ENCODE results near the gene PPIL1. TPM values are rescaled to one million over a fixed set of nuclear protein-coding genes. Genes with fewer than 3 reads are reported as not detected.

Gene PPIL1
- total and polyA plus RNA-seq, 2 donors (not counting 1 experiment from before 2014, with no cell fraction given) = 17.5 to 30.6 TPM

- Histone ChIP-seq H2AFZ (ENCODE audit: low read length) (no peak overlapping the region), H3K36me3 (ENCODE audit: control insufficient read depth, insufficient read depth, low read length) (peaks cover 2% of the 10 kb centered on the region), H3K4me3 (replicated peaks in 1 of 4; ENCODE audit: control extremely low read depth in 1 of 4, insufficient read depth in 1 of 4, low read depth in 3 of 4, low read length in 4 of 4) (no peak overlapping the region), H3K27ac (ENCODE audit: insufficient read depth, low read length) (no peak overlapping the region), H3K27me3 (ENCODE audit: control insufficient read depth, insufficient read depth, low read length) (no peaks in the 10 kb centered on the region), H3K79me2 (ENCODE audit: control insufficient read depth, insufficient read depth, low read length) (peaks cover 4% of the 10 kb centered on the region), H3K9me3 (ENCODE audit: control insufficient read depth, insufficient read depth, low read depth, low read length) (no peaks in the 10 kb centered on the region), H3K4me2 (ENCODE audit: extremely low read depth, insufficient read depth, low read length) (no peak overlapping the region), H3K4me1 (ENCODE audit: control insufficient read depth, extremely low read depth, insufficient read depth, low read length) (peaks cover 2% of the 10 kb centered on the region), H3K9ac (ENCODE audit: insufficient read depth, low read length) (no peak overlapping the region), H4K20me1 (ENCODE audit: control insufficient read depth, extremely low read depth, insufficient read depth, low read length) (no peaks in the 10 kb centered on the region)
- TF ChIP-seq, protein P1, sequence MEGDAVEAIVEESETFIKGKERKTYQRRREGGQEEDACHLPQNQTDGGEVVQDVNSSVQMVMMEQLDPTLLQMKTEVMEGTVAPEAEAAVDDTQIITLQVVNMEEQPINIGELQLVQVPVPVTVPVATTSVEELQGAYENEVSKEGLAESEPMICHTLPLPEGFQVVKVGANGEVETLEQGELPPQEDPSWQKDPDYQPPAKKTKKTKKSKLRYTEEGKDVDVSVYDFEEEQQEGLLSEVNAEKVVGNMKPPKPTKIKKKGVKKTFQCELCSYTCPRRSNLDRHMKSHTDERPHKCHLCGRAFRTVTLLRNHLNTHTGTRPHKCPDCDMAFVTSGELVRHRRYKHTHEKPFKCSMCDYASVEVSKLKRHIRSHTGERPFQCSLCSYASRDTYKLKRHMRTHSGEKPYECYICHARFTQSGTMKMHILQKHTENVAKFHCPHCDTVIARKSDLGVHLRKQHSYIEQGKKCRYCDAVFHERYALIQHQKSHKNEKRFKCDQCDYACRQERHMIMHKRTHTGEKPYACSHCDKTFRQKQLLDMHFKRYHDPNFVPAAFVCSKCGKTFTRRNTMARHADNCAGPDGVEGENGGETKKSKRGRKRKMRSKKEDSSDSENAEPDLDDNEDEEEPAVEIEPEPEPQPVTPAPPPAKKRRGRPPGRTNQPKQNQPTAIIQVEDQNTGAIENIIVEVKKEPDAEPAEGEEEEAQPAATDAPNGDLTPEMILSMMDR (conservative IDR thresholded peaks at IDR 0.05 in 1 of 2, IDR thresholded peaks at IDR 0.05 in 1 of 2; ENCODE audit: low read depth in 1 of 2, low read length in 2 of 2) = no peak
- TF ChIP-seq EZH2 (IDR thresholded peaks at IDR 0.05; ENCODE audit: low read length, missing control alignments) = no peak
- DNase-seq (ENCODE audit: low read depth in 2 of 2) = no peak
Measured at GRCh38 chr6:36860126-36860525, 14.5 kb downstream of the PPIL1 start.

DNA sequence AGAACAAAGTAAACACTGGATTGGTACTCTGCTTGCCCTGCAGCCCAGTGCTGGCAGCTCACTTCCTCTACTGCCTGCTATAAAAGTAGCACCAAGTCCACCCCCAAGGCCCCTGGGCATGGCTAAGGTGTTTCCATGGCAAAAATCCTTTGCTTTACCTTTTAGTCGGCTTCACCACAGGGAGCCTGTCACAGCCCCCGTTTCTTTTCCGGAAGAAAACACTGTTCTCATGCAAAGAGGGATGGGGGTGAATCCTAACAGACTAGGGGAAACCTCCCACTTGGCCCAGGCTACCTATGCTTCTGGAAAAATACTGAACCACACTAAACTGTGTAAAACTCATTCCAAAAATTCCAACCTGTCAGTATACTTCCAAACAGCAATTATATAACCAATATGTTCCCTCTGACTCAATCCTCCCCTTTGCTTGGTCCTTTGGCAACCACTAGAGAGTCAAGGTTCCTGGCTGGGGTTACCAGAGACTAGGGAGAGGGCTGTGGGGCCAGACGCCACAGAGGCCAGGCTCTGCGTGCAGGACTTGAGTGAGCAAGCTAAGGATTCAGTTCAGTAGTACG is 16.1 kb downstream of the PPIL1 start:
- Histone ChIP-seq H3K4me2 (ENCODE audit: extremely low read depth, insufficient read depth, low read length) (peak overlapping the region; percentile 25), H3K4me3 (replicated peaks in 1 of 4; ENCODE audit: control extremely low read depth in 1 of 4, insufficient read depth in 1 of 4, low read depth in 3 of 4, low read length in 4 of 4) (no peak overlapping the region), H3K27me3 (ENCODE audit: control insufficient read depth, insufficient read depth, low read length) (no peaks in the 10 kb centered on the region), H3K9ac (ENCODE audit: insufficient read depth, low read length) (no peak overlapping the region), H2AFZ (ENCODE audit: low read length) (no peak overlapping the region), H4K20me1 (ENCODE audit: control insufficient read depth, extremely low read depth, insufficient read depth, low read length) (no peaks in the 10 kb centered on the region), H3K36me3 (ENCODE audit: control insufficient read depth, insufficient read depth, low read length) (peaks cover 4% of the 10 kb centered on the region), H3K9me3 (ENCODE audit: control insufficient read depth, insufficient read depth, low read depth, low read length) (no peaks in the 10 kb centered on the region), H3K27ac (ENCODE audit: insufficient read depth, low read length) (no peak overlapping the region), H3K79me2 (ENCODE audit: control insufficient read depth, insufficient read depth, low read length) (peaks cover 3% of the 10 kb centered on the region), H3K4me1 (ENCODE audit: control insufficient read depth, extremely low read depth, insufficient read depth, low read length) (peaks cover 4% of the 10 kb centered on the region)
- DNase-seq (ENCODE audit: low read depth in 2 of 2) = peak; percentile 38 to 79
- TF ChIP-seq, protein P1 (conservative IDR thresholded peaks at IDR 0.05 in 1 of 2, IDR thresholded peaks at IDR 0.05 in 1 of 2; ENCODE audit: low read depth in 1 of 2, low read length in 2 of 2) = no peak
- TF ChIP-seq EZH2 (IDR thresholded peaks at IDR 0.05; ENCODE audit: low read length, missing control alignments) = no peak

- no peak for TF ChIP-seq EZH2 (IDR thresholded peaks at IDR 0.05; ENCODE audit: low read length, missing control alignments)
- TF ChIP-seq, protein P1 (conservative IDR thresholded peaks at IDR 0.05 in 1 of 2, IDR thresholded peaks at IDR 0.05 in 1 of 2; ENCODE audit: low read depth in 1 of 2, low read length in 2 of 2) = no peak
- no peak for DNase-seq (ENCODE audit: low read depth in 2 of 2)
- no peaks in the 10 kb centered on the region for H4K20me1 ChIP-seq (ENCODE audit: control insufficient read depth, extremely low read depth, insufficient read depth, low read length)
Measured at GRCh38 chr6:36857325-36857724, 17.3 kb downstream of the PPIL1 start.

More at GRCh38 chr6:36857325-36857724, 17.3 kb downstream of the PPIL1 start:
- Histone ChIP-seq H3K27me3 (ENCODE audit: control insufficient read depth, insufficient read depth, low read length) (no peaks in the 10 kb centered on the region), H2AFZ (ENCODE audit: low read length) (no peak overlapping the region), H3K36me3 (ENCODE audit: control insufficient read depth, insufficient read depth, low read length) (peaks cover 2% of the 10 kb centered on the region), H3K4me1 (ENCODE audit: control insufficient read depth, extremely low read depth, insufficient read depth, low read length) (peaks cover 13% of the 10 kb centered on the region), H3K79me2 (ENCODE audit: control insufficient read depth, insufficient read depth, low read length) (peaks cover 2% of the 10 kb centered on the region), H3K9me3 (ENCODE audit: control insufficient read depth, insufficient read depth, low read depth, low read length) (no peaks in the 10 kb centered on the region), H3K4me3 (replicated peaks in 1 of 4; ENCODE audit: control extremely low read depth in 1 of 4, insufficient read depth in 1 of 4, low read depth in 3 of 4, low read length in 4 of 4) (no peak overlapping the region), H3K9ac (ENCODE audit: insufficient read depth, low read length) (no peak overlapping the region), H3K27ac (ENCODE audit: insufficient read depth, low read length) (no peak overlapping the region), H3K4me2 (ENCODE audit: extremely low read depth, insufficient read depth, low read length) (no peak overlapping the region)

Data from fibroblast of lung (primary cell).